Measurements from ENCODE around the gene HHATL.
A peak's percentile ranks its signal among the peaks of the same experiment; 100 is the strongest.

The HHATL gene

GRCh38 chr3:42702982-42703694 lies 540 bp upstream of the HHATL start:
- FAIRE-seq (no peak), DNase-seq (ENCODE audit: insufficient read length, low spot score) (no peak)
- TF ChIP-seq TAF1 (IDR thresholded peaks at IDR 0.05; ENCODE audit: low read depth, low read length) (no peak), POLR2AphosphoS5 (IDR thresholded peaks at IDR 0.05; ENCODE audit: low read depth, low read length) (no peak), PAX5 (IDR thresholded peaks at IDR 0.05; ENCODE audit: insufficient read depth, low read length, severe bottlenecking) (no peak), POLR2A (IDR thresholded peaks at IDR 0.05; ENCODE audit: low read depth, low read length) (no peak), SPI1 (IDR thresholded peaks at IDR 0.05; ENCODE audit: low read depth, low read length) (no peak), POU2F2 (IDR thresholded peaks at IDR 0.05; ENCODE audit: low read depth, low read length) (no peak)

DNA sequence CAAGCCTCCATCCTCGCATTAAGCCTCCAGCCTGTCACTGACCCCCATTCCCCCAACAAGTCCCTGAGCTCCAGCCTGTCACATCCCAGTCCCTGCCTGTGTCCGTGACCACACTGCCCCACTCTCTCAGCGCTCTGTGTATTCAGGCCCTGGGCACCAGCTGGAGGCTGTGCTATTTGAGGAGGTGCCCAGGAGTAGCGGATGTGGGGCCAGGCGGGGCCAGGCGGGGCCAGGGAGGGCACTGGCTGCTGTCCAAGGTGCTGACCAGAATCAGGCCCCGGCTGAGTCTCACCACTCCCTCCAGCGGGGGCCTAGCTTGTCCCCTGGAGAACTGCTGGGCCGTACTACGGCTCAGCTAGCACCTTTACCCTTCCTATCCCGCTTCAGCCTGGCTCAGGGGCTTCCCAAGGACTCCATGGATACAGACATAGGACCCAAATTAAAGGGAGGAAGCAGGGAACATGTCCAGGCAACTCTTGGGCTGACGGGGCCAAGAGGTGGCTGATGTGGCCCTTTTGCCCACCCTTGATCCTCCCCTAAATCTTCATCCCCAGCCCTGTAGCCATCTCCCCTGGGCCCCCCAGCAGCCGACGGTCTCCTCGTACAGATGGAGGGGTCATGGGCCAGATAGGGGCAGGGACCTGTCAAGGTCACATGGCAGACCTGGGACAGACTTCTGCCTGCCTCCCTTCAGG lies 1.1 kb downstream of the HHATL start:
- FAIRE-seq, result no peak
- DNase-seq (ENCODE audit: insufficient read length, low spot score), result peak; percentile 69
- TF ChIP-seq POLR2AphosphoS5 (IDR thresholded peaks at IDR 0.05; ENCODE audit: low read depth, low read length) (no peak), SPI1 (IDR thresholded peaks at IDR 0.05; ENCODE audit: low read depth, low read length) (no peak), POU2F2 (IDR thresholded peaks at IDR 0.05; ENCODE audit: low read depth, low read length) (no peak), POLR2A (IDR thresholded peaks at IDR 0.05; ENCODE audit: low read depth, low read length) (no peak), PAX5 (IDR thresholded peaks at IDR 0.05; ENCODE audit: insufficient read depth, low read length, severe bottlenecking) (no peak), TAF1 (IDR thresholded peaks at IDR 0.05; ENCODE audit: low read depth, low read length) (no peak)

- no peak for TF ChIP-seq SPI1 (IDR thresholded peaks at IDR 0.05; ENCODE audit: low read depth, low read length)
- no peak for TF ChIP-seq POU2F2 (IDR thresholded peaks at IDR 0.05; ENCODE audit: low read depth, low read length)
- no peak for TF ChIP-seq POLR2A (IDR thresholded peaks at IDR 0.05; ENCODE audit: low read depth, low read length)
- no peak for TF ChIP-seq PAX5 (IDR thresholded peaks at IDR 0.05; ENCODE audit: insufficient read depth, low read length, severe bottlenecking)
- TF ChIP-seq TAF1 (IDR thresholded peaks at IDR 0.05; ENCODE audit: low read depth, low read length), result no peak
- TF ChIP-seq POLR2AphosphoS5 (IDR thresholded peaks at IDR 0.05; ENCODE audit: low read depth, low read length), result no peak
- DNase-seq (ENCODE audit: insufficient read length, low spot score) (peak; percentile 17), FAIRE-seq (no peak)
These were observed 2.0 kb downstream of the HHATL start for GRCh38 chr3:42700366-42701288.

DNA sequence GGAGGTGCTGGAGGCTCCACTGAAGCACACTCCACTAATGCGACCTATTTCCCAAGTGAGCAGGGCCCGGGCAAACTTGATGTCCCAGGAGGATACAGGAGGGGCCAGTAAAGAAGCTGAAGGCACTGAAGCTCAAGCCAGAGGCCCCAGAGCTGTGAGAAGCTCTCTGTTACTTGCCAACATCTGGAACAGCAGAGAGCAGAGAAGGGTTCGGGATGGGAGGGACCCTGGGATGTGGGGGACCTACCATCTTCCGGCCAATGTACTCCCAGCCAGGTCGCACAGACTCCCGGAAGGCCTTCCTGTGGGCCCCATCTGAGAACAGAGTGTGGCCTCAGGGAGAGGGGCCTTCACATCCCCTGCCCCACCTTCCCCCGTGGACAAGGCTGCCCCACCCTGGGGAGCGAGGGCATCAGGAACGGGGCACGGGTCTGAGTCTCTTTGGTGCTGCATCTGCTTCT lies 3.1 kb downstream of the HHATL start:
- TF ChIP-seq POLR2A (IDR thresholded peaks at IDR 0.05; ENCODE audit: low read depth, low read length), result no peak
- TF ChIP-seq POLR2AphosphoS5 (IDR thresholded peaks at IDR 0.05; ENCODE audit: low read depth, low read length), result no peak
- no peak for TF ChIP-seq PAX5 (IDR thresholded peaks at IDR 0.05; ENCODE audit: insufficient read depth, low read length, severe bottlenecking)
- TF ChIP-seq SPI1 (IDR thresholded peaks at IDR 0.05; ENCODE audit: low read depth, low read length), result no peak
- TF ChIP-seq TAF1 (IDR thresholded peaks at IDR 0.05; ENCODE audit: low read depth, low read length), result no peak
- TF ChIP-seq POU2F2 (IDR thresholded peaks at IDR 0.05; ENCODE audit: low read depth, low read length), result no peak
- DNase-seq (ENCODE audit: insufficient read length, low spot score) (no peak), FAIRE-seq (no peak)

DNA sequence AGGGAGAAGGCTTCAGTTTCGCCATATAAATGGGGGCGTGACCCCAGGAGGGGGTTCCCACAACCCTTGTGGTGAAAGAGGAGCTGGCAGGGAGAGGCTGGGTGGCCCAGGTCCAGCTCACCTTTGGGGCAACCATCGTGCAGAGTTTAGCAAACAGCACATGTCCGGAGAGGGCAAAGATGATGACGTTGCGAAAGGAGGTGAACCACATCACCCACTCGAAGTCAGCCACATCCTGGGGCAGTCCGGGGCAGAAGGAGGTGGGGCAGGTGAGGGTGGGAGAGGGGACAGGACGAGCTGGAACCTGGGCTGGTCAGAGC lies 3.7 kb downstream of the HHATL start:
- DNase-seq (ENCODE audit: insufficient read length, low spot score) (no peak), FAIRE-seq (no peak)
- no peak for TF ChIP-seq SPI1 (IDR thresholded peaks at IDR 0.05; ENCODE audit: low read depth, low read length)
- no peak for TF ChIP-seq PAX5 (IDR thresholded peaks at IDR 0.05; ENCODE audit: insufficient read depth, low read length, severe bottlenecking)
- TF ChIP-seq POLR2AphosphoS5 (IDR thresholded peaks at IDR 0.05; ENCODE audit: low read depth, low read length), result no peak
- TF ChIP-seq POU2F2 (IDR thresholded peaks at IDR 0.05; ENCODE audit: low read depth, low read length), result no peak
- no peak for TF ChIP-seq TAF1 (IDR thresholded peaks at IDR 0.05; ENCODE audit: low read depth, low read length)

- no peak for TF ChIP-seq POU2F2 (IDR thresholded peaks at IDR 0.05; ENCODE audit: low read depth, low read length)
- no peak for TF ChIP-seq SPI1 (IDR thresholded peaks at IDR 0.05; ENCODE audit: low read depth, low read length)
- TF ChIP-seq TAF1 (IDR thresholded peaks at IDR 0.05; ENCODE audit: low read depth, low read length), result no peak
- TF ChIP-seq PAX5 (IDR thresholded peaks at IDR 0.05; ENCODE audit: insufficient read depth, low read length, severe bottlenecking), result no peak
- TF ChIP-seq POLR2AphosphoS5 (IDR thresholded peaks at IDR 0.05; ENCODE audit: low read depth, low read length), result no peak
- no peak for TF ChIP-seq POLR2A (IDR thresholded peaks at IDR 0.05; ENCODE audit: low read depth, low read length)
- FAIRE-seq (no peak), DNase-seq (ENCODE audit: insufficient read length, low spot score) (no peak)
These were observed 4.2 kb downstream of the HHATL start for GRCh38 chr3:42698216-42698910.

DNA sequence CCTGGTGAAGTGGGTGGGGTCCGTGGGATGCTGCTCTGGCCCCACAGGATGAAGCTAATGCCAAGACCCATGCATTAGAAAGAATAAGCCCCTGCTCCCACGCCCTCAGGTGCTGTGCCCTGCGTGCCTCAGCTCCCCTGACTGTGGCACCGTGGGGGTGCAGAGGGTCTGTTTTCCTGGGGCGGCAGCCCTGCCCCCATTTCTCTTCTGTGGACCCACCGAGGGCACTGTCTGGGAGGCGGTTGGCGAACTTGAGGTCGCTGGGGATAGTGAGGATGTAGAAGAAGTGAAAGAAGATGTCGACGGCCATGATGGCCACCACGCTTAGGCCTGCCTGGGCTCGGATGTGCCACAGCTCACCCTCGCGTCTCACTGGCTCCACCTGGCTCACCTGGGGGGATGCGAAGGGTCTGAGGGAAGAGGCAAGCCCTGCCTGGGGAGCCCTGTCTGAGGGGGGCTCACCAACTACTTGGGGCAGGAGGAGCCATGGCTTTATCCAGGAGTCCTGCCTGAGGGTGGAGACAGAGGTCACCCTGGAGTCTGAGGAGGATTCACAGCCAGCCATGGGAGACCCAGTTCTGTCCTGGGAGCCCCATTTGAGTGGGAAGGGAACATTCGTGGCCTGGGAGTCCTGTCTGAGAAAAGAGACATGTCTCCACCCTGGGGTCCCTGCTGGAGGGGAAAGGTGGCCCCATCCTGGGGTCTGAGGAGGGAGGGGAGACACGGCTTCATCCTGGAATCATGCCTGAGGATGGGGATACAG lies 5.1 kb downstream of the HHATL start:
- DNase-seq (ENCODE audit: insufficient read length, low spot score) (peak; percentile 13), FAIRE-seq (no peak)
- no peak for TF ChIP-seq POLR2AphosphoS5 (IDR thresholded peaks at IDR 0.05; ENCODE audit: low read depth, low read length)
- TF ChIP-seq PAX5 (IDR thresholded peaks at IDR 0.05; ENCODE audit: insufficient read depth, low read length, severe bottlenecking), result no peak
- no peak for TF ChIP-seq TAF1 (IDR thresholded peaks at IDR 0.05; ENCODE audit: low read depth, low read length)
- no peak for TF ChIP-seq POLR2A (IDR thresholded peaks at IDR 0.05; ENCODE audit: low read depth, low read length)
- TF ChIP-seq POU2F2 (IDR thresholded peaks at IDR 0.05; ENCODE audit: low read depth, low read length), result no peak
- TF ChIP-seq SPI1 (IDR thresholded peaks at IDR 0.05; ENCODE audit: low read depth, low read length), result no peak
